NCI-H2029 (cell line): ENCODE data around the gene IL23A.
A peak's percentile ranks its signal among the peaks of the same experiment; 100 is the strongest.
"Not testable (repeated sequence)": the region's sequence is repeated elsewhere in the genome, so short reads cannot be mapped to it uniquely, and the experiment has no call there.

Experiments used
- DNase-seq: peaks from one replicate; lab custom pipeline; 2025; lab: John Stamatoyannopoulos, UW

Gene IL23A

DNA sequence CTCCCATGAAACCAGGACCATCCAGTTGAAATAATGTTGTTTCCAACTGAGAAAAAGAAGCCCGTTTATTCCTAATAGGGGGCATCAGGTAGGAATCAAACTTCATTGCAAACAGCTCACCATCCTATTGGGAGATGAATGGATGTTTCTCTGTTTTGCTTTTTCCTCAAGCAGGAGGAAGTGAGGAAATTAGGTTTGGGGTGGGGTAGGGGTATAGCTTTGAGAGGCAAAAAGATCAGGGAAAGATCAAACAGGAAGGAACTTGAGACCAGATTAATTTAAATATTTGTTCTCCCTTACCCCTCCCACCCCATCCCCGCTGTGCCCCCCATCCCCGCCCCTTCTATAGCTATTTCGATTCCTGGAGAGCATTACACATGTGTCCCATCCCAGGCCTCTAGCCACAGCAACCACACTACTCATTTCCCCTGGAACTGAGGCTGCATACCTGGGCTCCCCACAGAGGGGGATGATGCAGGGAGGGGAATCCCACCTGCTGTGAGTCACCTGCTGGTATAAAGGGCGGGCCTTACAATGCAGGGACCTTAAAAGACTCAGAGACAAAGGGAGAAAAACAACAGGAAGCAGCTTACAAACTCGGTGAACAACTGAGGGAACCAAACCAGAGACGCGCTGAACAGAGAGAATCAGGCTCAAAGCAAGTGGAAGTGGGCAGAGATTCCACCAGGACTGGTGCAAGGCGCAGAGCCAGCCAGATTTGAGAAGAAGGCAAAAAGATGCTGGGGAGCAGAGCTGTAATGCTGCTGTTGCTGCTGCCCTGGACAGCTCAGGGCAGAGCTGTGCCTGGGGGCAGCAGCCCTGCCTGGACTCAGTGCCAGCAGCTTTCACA, at the start of gene IL23A:
IL23A (plus strand) TSS at position 577 of the 850 bp plus-strand sequence; CDS start at position 738, 161 bp downstream.
- DNase-seq: no peak

GRCh38 chr12:56293795-56294194, 44.9 kb upstream of the IL23A start:
- no peak for DNase-seq

GRCh38 chr12:56296295-56296694, 42.4 kb upstream of the IL23A start:
- no peak for DNase-seq

GRCh38 chr12:56297400-56297799, 41.3 kb upstream of the IL23A start:
- no peak for DNase-seq

GRCh38 chr12:56298828-56299227, 39.9 kb upstream of the IL23A start:
- no peak for DNase-seq

- DNase-seq: no peak
These were observed 39.3 kb upstream of the IL23A start for GRCh38 chr12:56299308-56299852.

GRCh38 chr12:56299853-56300643, 38.6 kb upstream of the IL23A start, which contains the start of gene CS:
Gene CS, minus strand, starts transcription at chr12:56300330. Its CDS starts 129 bp downstream, at chr12:56300201.
- DNase-seq: peak; percentile 98

- peak; percentile 80 for DNase-seq
These were observed 37.8 kb upstream of the IL23A start for GRCh38 chr12:56300644-56301464.

- DNase-seq: no peak
These were observed 34.4 kb upstream of the IL23A start for GRCh38 chr12:56304276-56304675.

- no peak for DNase-seq
These were observed 33.7 kb upstream of the IL23A start for GRCh38 chr12:56304872-56305590.

DNA sequence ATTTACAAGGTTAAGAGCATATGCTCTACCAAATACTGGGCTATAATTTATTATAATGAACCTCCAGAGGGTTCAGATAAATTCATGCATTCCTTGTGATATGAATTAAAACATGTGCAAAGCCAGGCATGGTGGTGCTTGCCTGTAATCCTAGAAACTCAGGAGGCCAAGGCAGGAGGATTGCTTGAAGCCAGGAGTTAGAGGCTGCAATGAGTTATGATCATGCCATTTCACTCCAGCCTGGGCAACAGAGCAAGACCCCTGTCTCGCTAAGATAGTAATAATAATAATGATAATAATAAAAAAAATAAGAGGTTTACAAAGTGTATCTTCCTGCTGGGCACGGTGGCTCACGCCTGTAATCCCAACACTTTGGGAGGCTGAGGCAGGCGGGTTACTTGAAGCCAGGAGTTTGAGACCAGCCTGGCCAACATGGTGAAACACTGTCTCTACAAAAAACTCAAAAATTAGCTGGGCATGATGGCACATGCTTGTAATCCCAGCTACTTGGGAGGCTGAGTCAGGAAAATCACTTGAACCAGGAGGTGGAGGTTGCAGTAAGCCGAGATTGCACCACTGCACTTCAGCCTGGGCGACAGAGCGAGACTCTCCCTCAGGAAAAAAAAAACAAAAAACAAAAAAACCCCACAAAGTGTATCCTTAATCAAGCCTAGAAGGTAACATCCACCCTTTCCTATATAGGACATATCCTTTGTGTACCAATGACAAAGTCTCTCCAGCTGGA, 31.3 kb upstream of the IL23A start:
- DNase-seq: no peak

GRCh38 chr12:56308714-56309113, 30.0 kb upstream of the IL23A start:
- no peak for DNase-seq

GRCh38 chr12:56311003-56311402, 27.7 kb upstream of the IL23A start:
- DNase-seq: no peak

- no peak for DNase-seq
These were observed 23.4 kb upstream of the IL23A start for GRCh38 chr12:56315249-56315621.

- peak; percentile 96 for DNase-seq
These were observed 22.8 kb upstream of the IL23A start, which contains the start of gene CNPY2 for GRCh38 chr12:56315622-56316473. Gene CNPY2, minus strand, starts transcription at chr12:56315988. Its CDS starts 771 bp downstream, at chr12:56315217.

DNA sequence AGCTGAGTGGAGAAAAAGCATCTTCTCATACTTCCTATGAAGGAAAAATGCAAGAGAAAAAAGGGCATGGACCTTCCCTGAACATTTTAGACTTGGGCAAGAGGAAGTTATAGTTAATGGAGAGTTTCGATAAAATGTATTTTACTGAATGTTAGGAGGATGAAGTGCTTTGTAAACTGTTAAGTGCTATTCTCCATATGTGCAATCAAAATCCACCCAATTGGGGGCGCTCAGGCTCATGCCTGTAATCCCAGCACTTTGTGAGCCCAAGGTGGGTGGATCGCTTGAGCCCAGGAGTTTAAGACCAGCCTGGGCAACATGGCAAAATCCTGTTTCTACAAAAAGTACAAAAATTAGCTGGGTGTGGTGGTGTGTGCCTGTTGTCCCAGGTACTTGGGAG, 21.0 kb upstream of the IL23A start:
- no peak for DNase-seq

DNA sequence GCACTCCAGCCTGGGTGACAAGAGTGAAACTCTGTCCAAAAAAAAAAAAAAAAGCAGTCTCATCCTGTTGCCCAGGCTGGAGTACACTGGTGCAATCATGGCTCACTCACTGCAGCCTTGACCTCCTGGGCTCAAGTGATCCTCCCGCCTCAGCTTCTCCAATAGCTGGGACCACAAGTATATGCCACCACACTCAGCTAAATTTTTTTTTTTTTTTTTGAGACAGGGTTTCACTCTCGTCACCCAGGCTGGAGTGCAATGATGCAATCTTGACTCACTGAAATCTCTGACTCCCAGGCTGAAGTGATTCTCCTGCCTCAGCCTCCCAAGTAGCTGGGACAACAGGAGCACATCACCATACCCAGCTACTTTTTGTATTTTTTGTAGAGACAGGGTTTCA, 17.7 kb upstream of the IL23A start:
- DNase-seq: no peak

- not testable (repeated sequence) for DNase-seq
These were observed 17.1 kb upstream of the IL23A start for GRCh38 chr12:56321610-56322009.

DNA sequence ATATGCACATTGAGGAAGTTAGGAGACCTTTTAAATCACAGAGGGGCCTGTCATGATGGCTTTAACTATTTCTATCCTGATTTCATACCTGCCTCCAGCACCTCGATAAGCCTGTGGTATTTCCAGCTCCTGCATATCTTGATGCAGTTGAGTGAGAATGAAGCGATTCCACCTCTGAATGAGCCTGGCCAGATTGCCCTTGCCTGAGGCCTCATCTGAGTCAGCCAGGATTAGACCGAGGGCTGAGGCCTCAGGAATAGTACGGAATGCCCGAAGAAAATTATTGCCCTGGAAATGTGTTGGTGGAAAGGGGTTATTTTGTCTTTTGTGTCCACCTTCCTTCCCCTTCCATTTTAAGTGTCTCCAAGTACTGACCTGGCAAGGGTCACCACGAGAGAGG, 14.5 kb upstream of the IL23A start:
- DNase-seq: no peak
